Measurements from ENCODE around the gene ITPR3.

The ITPR3 gene

GRCh38 chr6:33696076-33696475 lies 75.0 kb downstream of the ITPR3 start:
- H2AK5ac ChIP-seq (ENCODE audit: low read length): no peak overlapping the region
- peaks cover 39 to 45% of the 10 kb centered on the region in 2 experiments for H3K36me3 ChIP-seq (ENCODE audit: control insufficient read depth in 1 of 2, insufficient read depth in 2 of 2, low read length in 2 of 2)
- H2AFZ ChIP-seq (ENCODE audit: insufficient read depth, low read length, poor library complexity): peak overlapping the region; percentile 21
- no peak overlapping the region for H3K4me2 ChIP-seq (ENCODE audit: low read length)
- H4K12ac ChIP-seq (ENCODE audit: low read depth, low read length): no peak overlapping the region
- H3K27ac ChIP-seq (ENCODE audit: low read depth, low read length): no peak overlapping the region
- no peak overlapping the region for H3K4ac ChIP-seq (ENCODE audit: low read depth, low read length)
- no peaks in the 10 kb centered on the region for H3K79me2 ChIP-seq (ENCODE audit: control insufficient read depth, insufficient read depth, low read length, poor library complexity)
- no peak for DNase-seq
- H3K27me3 ChIP-seq (ENCODE audit: insufficient read depth, low read length): no peaks in the 10 kb centered on the region
- no peak overlapping the region for H2BK5ac ChIP-seq (ENCODE audit: low read depth, low read length, poor library complexity)
- peaks cover 5 to 8% of the 10 kb centered on the region in 2 experiments for H3K4me1 ChIP-seq (ENCODE audit: control insufficient read depth in 1 of 2, insufficient read depth in 2 of 2, low read length in 2 of 2)
- no CpG with 5 or more reads among the region's 10 CpGs for WGBS (ENCODE audit: extremely low coverage, insufficient coverage, insufficient read length)
- H3K9ac ChIP-seq (ENCODE audit: low read length): no peak overlapping the region
- H3K23ac ChIP-seq (ENCODE audit: low read length): no peak overlapping the region
- H3K4me3 ChIP-seq (ENCODE audit: low read depth, low read length): no peak overlapping the region
- H3K79me1 ChIP-seq (ENCODE audit: low read length): no peaks in the 10 kb centered on the region
- H3K9me3 ChIP-seq (ENCODE audit: insufficient read depth, low read depth, low read length): peaks cover 4% of the 10 kb centered on the region
- H2BK12ac ChIP-seq (ENCODE audit: low read length): no peak overlapping the region
- no peak overlapping the region for H2BK120ac ChIP-seq (ENCODE audit: insufficient read depth, low read length, poor library complexity)
- H3K14ac ChIP-seq (ENCODE audit: low read length): no peak overlapping the region
- H4K91ac ChIP-seq (ENCODE audit: low read depth, low read length): no peak overlapping the region
- H4K8ac ChIP-seq (ENCODE audit: low read depth, low read length): no peak overlapping the region
- H3K18ac ChIP-seq (ENCODE audit: low read length): no peak overlapping the region

- Histone ChIP-seq H2BK120ac (ENCODE audit: insufficient read depth, low read length, poor library complexity) (no peak overlapping the region), H3K4me3 (ENCODE audit: low read depth, low read length) (no peak overlapping the region), H2AK5ac (ENCODE audit: low read length) (no peak overlapping the region), H2BK12ac (ENCODE audit: low read length) (no peak overlapping the region), H3K4me1 (ENCODE audit: control insufficient read depth in 1 of 2, insufficient read depth in 2 of 2, low read length in 2 of 2) (peaks cover 4 to 7% of the 10 kb centered on the region in 2 experiments), H3K27ac (ENCODE audit: low read depth, low read length) (no peak overlapping the region), H3K27me3 (ENCODE audit: insufficient read depth, low read length) (no peaks in the 10 kb centered on the region), H4K8ac (ENCODE audit: low read depth, low read length) (no peak overlapping the region), H3K9ac (ENCODE audit: low read length) (no peak overlapping the region), H3K79me1 (ENCODE audit: low read length) (no peaks in the 10 kb centered on the region), H3K14ac (ENCODE audit: low read length) (no peak overlapping the region), H3K36me3 (ENCODE audit: control insufficient read depth in 1 of 2, insufficient read depth in 2 of 2, low read length in 2 of 2) (peaks cover 40 to 41% of the 10 kb centered on the region in 2 experiments), H3K4me2 (ENCODE audit: low read length) (no peak overlapping the region), H3K9me3 (ENCODE audit: insufficient read depth, low read depth, low read length) (peaks cover 2% of the 10 kb centered on the region), H4K91ac (ENCODE audit: low read depth, low read length) (no peak overlapping the region), H3K18ac (ENCODE audit: low read length) (no peak overlapping the region), H3K79me2 (ENCODE audit: control insufficient read depth, insufficient read depth, low read length, poor library complexity) (no peaks in the 10 kb centered on the region), H3K23ac (ENCODE audit: low read length) (no peak overlapping the region), H2AFZ (ENCODE audit: insufficient read depth, low read length, poor library complexity) (no peak overlapping the region), H4K12ac (ENCODE audit: low read depth, low read length) (no peak overlapping the region), H3K4ac (ENCODE audit: low read depth, low read length) (no peak overlapping the region), H2BK5ac (ENCODE audit: low read depth, low read length, poor library complexity) (no peak overlapping the region)
- no peak for DNase-seq
- WGBS (ENCODE audit: extremely low coverage, insufficient coverage, insufficient read length): no CpG with 5 or more reads among the region's 15 CpGs
Observed at GRCh38 chr6:33696548-33697518, 75.7 kb downstream of the ITPR3 start.

GRCh38 chr6:33697845-33698244 lies 76.7 kb downstream of the ITPR3 start:
- Histone ChIP-seq H3K79me1 (ENCODE audit: low read length) (no peaks in the 10 kb centered on the region), H3K4me2 (ENCODE audit: low read length) (no peak overlapping the region), H3K27me3 (ENCODE audit: insufficient read depth, low read length) (no peaks in the 10 kb centered on the region), H3K4ac (ENCODE audit: low read depth, low read length) (no peak overlapping the region), H3K23ac (ENCODE audit: low read length) (no peak overlapping the region), H4K8ac (ENCODE audit: low read depth, low read length) (no peak overlapping the region), H3K9me3 (ENCODE audit: insufficient read depth, low read depth, low read length) (peaks cover 2% of the 10 kb centered on the region), H2BK5ac (ENCODE audit: low read depth, low read length, poor library complexity) (no peak overlapping the region), H4K91ac (ENCODE audit: low read depth, low read length) (no peak overlapping the region), H3K79me2 (ENCODE audit: control insufficient read depth, insufficient read depth, low read length, poor library complexity) (no peaks in the 10 kb centered on the region), H3K4me1 (ENCODE audit: control insufficient read depth in 1 of 2, insufficient read depth in 2 of 2, low read length in 2 of 2) (no peaks in the 10 kb centered on the region), H4K12ac (ENCODE audit: low read depth, low read length) (no peak overlapping the region), H3K4me3 (ENCODE audit: low read depth, low read length) (no peak overlapping the region), H2BK12ac (ENCODE audit: low read length) (no peak overlapping the region), H3K9ac (ENCODE audit: low read length) (no peak overlapping the region), H3K27ac (ENCODE audit: low read depth, low read length) (no peak overlapping the region), H2AK5ac (ENCODE audit: low read length) (no peak overlapping the region), H3K14ac (ENCODE audit: low read length) (no peak overlapping the region), H3K18ac (ENCODE audit: low read length) (no peak overlapping the region), H2BK120ac (ENCODE audit: insufficient read depth, low read length, poor library complexity) (no peak overlapping the region), H3K36me3 (ENCODE audit: control insufficient read depth in 1 of 2, insufficient read depth in 2 of 2, low read length in 2 of 2) (peaks cover 40 to 41% of the 10 kb centered on the region in 2 experiments), H2AFZ (ENCODE audit: insufficient read depth, low read length, poor library complexity) (no peak overlapping the region)
- no CpG with 5 or more reads among the region's 10 CpGs for WGBS (ENCODE audit: extremely low coverage, insufficient coverage, insufficient read length)
- no peak for DNase-seq

GRCh38 chr6:33698494-33698893 lies 77.4 kb downstream of the ITPR3 start:
- H2AFZ ChIP-seq (ENCODE audit: insufficient read depth, low read length, poor library complexity): no peak overlapping the region
- no peaks in the 10 kb centered on the region for H3K79me2 ChIP-seq (ENCODE audit: control insufficient read depth, insufficient read depth, low read length, poor library complexity)
- no peak overlapping the region for H3K9ac ChIP-seq (ENCODE audit: low read length)
- H2BK12ac ChIP-seq (ENCODE audit: low read length): no peak overlapping the region
- H4K12ac ChIP-seq (ENCODE audit: low read depth, low read length): no peak overlapping the region
- H4K8ac ChIP-seq (ENCODE audit: low read depth, low read length): no peak overlapping the region
- no peak overlapping the region for H3K4me3 ChIP-seq (ENCODE audit: low read depth, low read length)
- no peak overlapping the region for H2BK5ac ChIP-seq (ENCODE audit: low read depth, low read length, poor library complexity)
- no peak overlapping the region for H3K14ac ChIP-seq (ENCODE audit: low read length)
- WGBS (ENCODE audit: extremely low coverage, insufficient coverage, insufficient read length): no CpG with 5 or more reads among the region's 10 CpGs
- no peak overlapping the region for H3K18ac ChIP-seq (ENCODE audit: low read length)
- peaks cover 2% of the 10 kb centered on the region for H3K9me3 ChIP-seq (ENCODE audit: insufficient read depth, low read depth, low read length)
- no peak overlapping the region for H2AK5ac ChIP-seq (ENCODE audit: low read length)
- DNase-seq: no peak
- no peak overlapping the region for H3K4ac ChIP-seq (ENCODE audit: low read depth, low read length)
- H3K4me2 ChIP-seq (ENCODE audit: low read length): no peak overlapping the region
- no peak overlapping the region for H2BK120ac ChIP-seq (ENCODE audit: insufficient read depth, low read length, poor library complexity)
- H3K27me3 ChIP-seq (ENCODE audit: insufficient read depth, low read length): no peaks in the 10 kb centered on the region
- peaks cover 40% of the 10 kb centered on the region in 2 experiments for H3K36me3 ChIP-seq (ENCODE audit: control insufficient read depth in 1 of 2, insufficient read depth in 2 of 2, low read length in 2 of 2)
- no peak overlapping the region for H3K23ac ChIP-seq (ENCODE audit: low read length)
- H3K4me1 ChIP-seq (ENCODE audit: control insufficient read depth in 1 of 2, insufficient read depth in 2 of 2, low read length in 2 of 2): no peaks in the 10 kb centered on the region
- no peak overlapping the region for H3K27ac ChIP-seq (ENCODE audit: low read depth, low read length)
- H4K91ac ChIP-seq (ENCODE audit: low read depth, low read length): no peak overlapping the region
- H3K79me1 ChIP-seq (ENCODE audit: low read length): no peaks in the 10 kb centered on the region

Measured in trophoblast cell (in vitro differentiated cells and primary cell).